Measurements from ENCODE around the gene KRT4. TPM values are rescaled to one million over a fixed set of nuclear protein-coding genes. Genes with fewer than 3 reads are reported as not detected.
"Not testable (repeated sequence)": the region's sequence is repeated elsewhere in the genome, so short reads cannot be mapped to it uniquely, and the experiment has no call there.

KRT4 gene
- total RNA-seq, 1 experiment from 2014 or later: 2.0 TPM

GRCh38 chr12:52798671-52799504 lies 15.0 kb downstream of the KRT4 start:
- in situ Hi-C loops (cut with HindIII; ENCODE audit: low pct_unique_long_range_greater_than_20kb, low sequenced_read_pairs): no loop called here
- DNase-seq (ENCODE audit: low read depth): peak; percentile 87

GRCh38 chr12:52798003-52798670 lies 15.8 kb downstream of the KRT4 start:
- peak; percentile 67 for DNase-seq (ENCODE audit: low read depth)
- in situ Hi-C loops (cut with HindIII; ENCODE audit: low pct_unique_long_range_greater_than_20kb, low sequenced_read_pairs): no loop called here

GRCh38 chr12:52797529-52797894 lies 16.4 kb downstream of the KRT4 start:
- in situ Hi-C loops (cut with HindIII; ENCODE audit: low pct_unique_long_range_greater_than_20kb, low sequenced_read_pairs): no loop called here
- no peak for DNase-seq (ENCODE audit: low read depth)

- in situ Hi-C loops (cut with HindIII; ENCODE audit: low pct_unique_long_range_greater_than_20kb, low sequenced_read_pairs): no loop called here
- DNase-seq (ENCODE audit: low read depth): no peak
These were observed 16.9 kb downstream of the KRT4 start for GRCh38 chr12:52796839-52797528.

GRCh38 chr12:52796429-52796794 lies 17.5 kb downstream of the KRT4 start:
- DNase-seq (ENCODE audit: low read depth): no peak
- in situ Hi-C loops (cut with HindIII; ENCODE audit: low pct_unique_long_range_greater_than_20kb, low sequenced_read_pairs): no loop called here

- in situ Hi-C loops (cut with HindIII; ENCODE audit: low pct_unique_long_range_greater_than_20kb, low sequenced_read_pairs): no loop called here
- no peak for DNase-seq (ENCODE audit: low read depth)
These were observed 18.1 kb downstream of the KRT4 start, which contains the start of gene KRT3 for GRCh38 chr12:52795694-52796428. Gene KRT3, minus strand, starts transcription at chr12:52796117. Its CDS starts 75 bp downstream, at chr12:52796042.

- DNase-seq (ENCODE audit: low read depth); in situ Hi-C loops (cut with HindIII; ENCODE audit: low pct_unique_long_range_greater_than_20kb, low sequenced_read_pairs): not testable (repeated sequence)
These were observed 18.6 kb downstream of the KRT4 start for GRCh38 chr12:52795332-52795674.

GRCh38 chr12:52794479-52795331 lies 19.2 kb downstream of the KRT4 start:
- peak; percentile 47 for DNase-seq (ENCODE audit: low read depth)
- in situ Hi-C loops (cut with HindIII; ENCODE audit: low pct_unique_long_range_greater_than_20kb, low sequenced_read_pairs): no loop called here

- DNase-seq (ENCODE audit: low read depth): no peak
- in situ Hi-C loops (cut with HindIII; ENCODE audit: low pct_unique_long_range_greater_than_20kb, low sequenced_read_pairs): no loop called here
These were observed 21.5 kb downstream of the KRT4 start for GRCh38 chr12:52792185-52793029.

GRCh38 chr12:52791271-52792184 lies 22.4 kb downstream of the KRT4 start:
- in situ Hi-C loops (cut with HindIII; ENCODE audit: low pct_unique_long_range_greater_than_20kb, low sequenced_read_pairs): no loop called here
- DNase-seq (ENCODE audit: low read depth): no peak

GRCh38 chr12:52790427-52791270 lies 23.3 kb downstream of the KRT4 start:
- in situ Hi-C loops (cut with HindIII; ENCODE audit: low pct_unique_long_range_greater_than_20kb, low sequenced_read_pairs): no loop called here
- no peak for DNase-seq (ENCODE audit: low read depth)

- in situ Hi-C loops (cut with HindIII; ENCODE audit: low pct_unique_long_range_greater_than_20kb, low sequenced_read_pairs): no loop called here
These were observed 24.1 kb downstream of the KRT4 start for GRCh38 chr12:52789637-52790426.

GRCh38 chr12:52788876-52789636 lies 24.9 kb downstream of the KRT4 start:
- in situ Hi-C loops (cut with HindIII; ENCODE audit: low pct_unique_long_range_greater_than_20kb, low sequenced_read_pairs): no loop called here
- no peak for DNase-seq (ENCODE audit: low read depth)

More at GRCh38 chr12:52789637-52790426, 24.1 kb downstream of the KRT4 start:
- no peak for DNase-seq (ENCODE audit: low read depth)
